RPMI7951 (cell line): ENCODE data around the gene IQCE. TPM values are rescaled to one million over a fixed set of nuclear protein-coding genes. Genes with fewer than 3 reads are reported as not detected.
"Not testable (repeated sequence)": the region's sequence is repeated elsewhere in the genome, so short reads cannot be mapped to it uniquely, and the experiment has no call there.

Experiments used
- DNase-seq: peaks from one replicate; pipeline ENCODE4 v3.0.0-alpha.2; 2012; ENCODE audit warnings: low read depth
- total RNA-seq: library from RNA; depleted of rRNA; stranded (reverse); fragments of >200 nt; shearing (Covaris generic); gene quantifications from 2 replicates; pipeline ENCODE4 v1.2.3, GENCODE V29; 2014

The IQCE gene
- total RNA-seq, 1 experiment from 2014 or later = 10.1 TPM

GRCh38 chr7:2601907-2602306, 43.1 kb downstream of the IQCE start:
- DNase-seq = no peak

- DNase-seq = no peak
These were observed 43.7 kb downstream of the IQCE start for GRCh38 chr7:2602406-2603043.

- no peak for DNase-seq
These were observed 44.5 kb downstream of the IQCE start for GRCh38 chr7:2603044-2603965.

GRCh38 chr7:2604608-2605174, 45.9 kb downstream of the IQCE start:
- DNase-seq = no peak

GRCh38 chr7:2605608-2606538, 47.1 kb downstream of the IQCE start:
- no peak for DNase-seq

GRCh38 chr7:2606539-2606936, 47.8 kb downstream of the IQCE start:
- DNase-seq = no peak

GRCh38 chr7:2607122-2607922, 48.5 kb downstream of the IQCE start:
- peak; percentile 25 for DNase-seq

GRCh38 chr7:2607923-2608904, 49.4 kb downstream of the IQCE start:
- no peak for DNase-seq

GRCh38 chr7:2608921-2609411, 50.2 kb downstream of the IQCE start:
- no peak for DNase-seq

GRCh38 chr7:2609646-2610045, 50.9 kb downstream of the IQCE start:
- not testable (repeated sequence) for DNase-seq

- DNase-seq = no peak
These were observed 51.7 kb downstream of the IQCE start for GRCh38 chr7:2610466-2610865.

GRCh38 chr7:2610898-2611297, 52.1 kb downstream of the IQCE start:
- no peak for DNase-seq

- DNase-seq = peak; percentile 75
These were observed 52.6 kb downstream of the IQCE start for GRCh38 chr7:2611401-2611800.

- DNase-seq = no peak
These were observed 53.1 kb downstream of the IQCE start for GRCh38 chr7:2611922-2612321.

- DNase-seq = no peak
These were observed 53.8 kb downstream of the IQCE start for GRCh38 chr7:2612445-2613097.

- no peak for DNase-seq
These were observed 54.5 kb downstream of the IQCE start for GRCh38 chr7:2613098-2613930.

- peak; percentile 42 for DNase-seq
These were observed 55.3 kb downstream of the IQCE start for GRCh38 chr7:2613931-2614600.
